CD4-positive, alpha-beta T cell treated with Interferon alpha-2 for 1 hour (primary cell): ENCODE results near the gene GPR3.
"Not testable (repeated sequence)": the region's sequence is repeated elsewhere in the genome, so short reads cannot be mapped to it uniquely, and the experiment has no call there.

ENCODE experiments used
- DNase-seq, 2 donors: peaks; one replicate each; pipeline ENCODE4 v3.0.0-alpha.2; 2020 to 2022

The GPR3 gene

DNA sequence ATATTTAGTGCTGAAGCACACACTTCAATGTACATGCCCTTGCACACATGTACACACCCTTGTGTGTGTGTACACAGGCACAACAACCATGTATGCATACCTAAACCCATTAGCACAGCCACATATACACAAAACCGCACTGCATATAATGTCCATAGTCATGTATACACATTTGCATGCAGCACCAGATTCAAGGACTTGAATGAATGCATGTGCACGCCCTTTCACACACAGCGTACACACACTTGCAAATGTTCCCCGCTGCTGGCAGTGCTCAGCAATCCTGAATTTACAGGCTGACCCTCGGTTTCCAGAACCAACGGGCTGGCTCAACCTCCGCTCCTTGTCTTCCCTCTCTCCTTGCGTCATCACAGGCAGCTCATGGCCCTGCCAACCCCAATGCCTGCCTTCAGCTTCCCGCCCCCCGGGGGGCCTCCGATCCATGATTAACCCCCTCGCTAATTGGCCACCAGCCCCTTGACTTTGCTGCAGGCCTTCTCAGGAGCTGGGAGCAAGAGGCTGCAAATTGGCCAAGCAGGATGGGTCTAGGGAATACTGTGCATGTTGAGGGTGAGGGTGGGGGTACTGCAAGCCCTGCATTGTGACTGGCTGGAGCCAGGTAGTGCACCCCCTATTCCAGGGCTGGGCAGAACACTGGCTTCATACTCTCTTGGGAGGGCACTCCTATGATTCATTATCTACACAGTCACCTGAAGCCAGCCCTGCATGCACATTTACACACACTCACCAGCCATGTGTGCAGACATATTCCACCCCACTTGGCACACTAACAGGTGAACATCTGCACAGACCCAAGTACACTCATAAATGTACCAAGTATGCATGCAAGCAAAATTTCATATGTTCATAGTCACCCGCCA, 7.9 kb downstream of the GPR3 start:
- DNase-seq = no peak

- DNase-seq = no peak
These were observed 8.5 kb downstream of the GPR3 start for GRCh38 chr1:27400963-27401341.

DNA sequence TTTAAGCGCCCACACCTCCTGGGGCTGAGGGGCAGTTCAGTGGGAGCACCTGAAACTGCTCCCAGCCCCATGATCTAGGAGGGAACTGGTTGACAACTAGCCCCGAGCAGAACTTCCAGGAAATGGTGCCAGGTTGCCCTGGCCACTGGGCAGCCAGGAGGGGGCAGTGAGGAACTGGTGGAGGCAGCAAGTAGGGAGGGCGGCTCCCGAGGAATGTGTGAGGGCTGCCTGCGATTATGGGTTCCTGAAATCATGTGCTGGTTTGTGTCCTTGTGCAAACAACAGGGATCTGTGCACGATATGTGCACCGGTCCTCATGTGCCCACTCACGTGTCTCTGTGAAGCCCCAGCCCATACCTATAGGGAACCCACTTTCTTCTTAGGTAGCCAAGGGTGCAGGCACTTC, 9.9 kb downstream of the GPR3 start:
- DNase-seq = peak in 1 of 2 donors; percentile 47

DNA sequence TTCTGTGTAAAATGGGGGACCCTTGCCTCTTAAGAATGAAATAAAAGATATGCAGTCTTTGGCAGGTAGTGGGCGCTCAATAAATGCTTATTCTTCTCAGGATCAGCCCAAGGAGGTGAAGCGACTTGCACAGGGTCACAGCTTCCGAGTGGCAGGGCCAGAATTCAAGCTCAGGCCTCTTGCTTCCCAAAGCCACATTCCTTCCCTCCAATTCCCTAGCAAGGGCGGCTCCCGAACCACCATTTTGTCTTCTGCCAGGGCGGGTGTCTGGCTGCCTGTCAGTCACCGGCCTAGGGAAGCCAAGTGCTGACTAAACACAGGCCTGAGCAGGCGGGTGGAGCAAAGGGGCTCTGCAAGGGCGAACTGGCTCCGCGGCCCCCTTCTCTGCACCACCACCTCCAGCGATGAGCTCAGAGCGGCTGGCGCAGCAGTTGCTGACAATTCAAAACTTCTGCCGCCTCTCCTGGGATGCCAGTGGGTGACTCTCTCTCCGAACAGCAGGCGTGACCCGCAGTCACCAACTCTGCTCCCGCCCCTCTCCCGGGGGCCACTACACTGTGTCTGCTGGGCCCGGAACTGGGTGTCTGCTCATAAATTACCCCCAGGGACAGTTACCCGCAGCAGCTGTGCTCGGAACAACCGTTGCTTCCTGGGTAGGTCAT, 10.8 kb downstream of the GPR3 start:
- peak; percentile 31 to 41 for DNase-seq

DNA sequence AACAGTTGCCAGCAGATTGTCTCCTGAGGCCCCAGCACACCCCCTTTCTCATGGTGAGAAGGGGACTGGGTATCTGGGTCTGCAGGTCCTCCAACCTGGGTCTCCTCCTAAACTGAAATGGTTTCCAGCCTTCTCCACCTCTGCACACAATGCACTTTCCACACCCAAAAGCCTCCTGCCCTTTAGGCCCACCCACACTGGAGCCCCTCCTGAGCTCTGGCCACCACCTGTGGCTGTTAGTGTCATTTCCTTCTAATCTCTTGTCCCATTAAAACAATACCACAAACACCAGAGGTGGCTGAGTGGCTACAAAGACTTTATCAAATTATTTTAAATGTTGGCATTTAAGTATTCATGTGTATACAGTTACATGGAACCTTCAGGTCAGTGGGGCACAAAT, 11.5 kb downstream of the GPR3 start:
- no peak for DNase-seq

DNA sequence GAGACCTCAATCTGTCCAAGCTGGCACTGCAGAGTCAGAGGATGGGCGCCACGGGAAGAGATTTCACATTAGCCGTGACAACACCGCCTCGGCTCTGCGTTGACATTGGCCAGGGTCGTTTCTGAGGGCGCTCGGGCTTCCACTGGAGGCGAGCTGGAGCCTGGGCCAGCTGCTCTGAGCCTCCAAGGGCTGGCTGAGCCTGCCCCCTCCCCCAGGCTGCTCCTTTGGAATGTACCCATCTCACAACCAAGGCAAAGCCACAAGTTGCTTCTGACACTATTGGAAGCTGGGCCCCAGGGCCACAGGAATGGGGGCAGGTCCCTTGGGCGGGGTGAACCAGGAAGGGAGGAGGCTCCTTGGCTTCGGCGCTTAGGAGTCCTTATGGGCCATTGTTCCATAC, 12.7 kb downstream of the GPR3 start:
- no peak for DNase-seq

DNA sequence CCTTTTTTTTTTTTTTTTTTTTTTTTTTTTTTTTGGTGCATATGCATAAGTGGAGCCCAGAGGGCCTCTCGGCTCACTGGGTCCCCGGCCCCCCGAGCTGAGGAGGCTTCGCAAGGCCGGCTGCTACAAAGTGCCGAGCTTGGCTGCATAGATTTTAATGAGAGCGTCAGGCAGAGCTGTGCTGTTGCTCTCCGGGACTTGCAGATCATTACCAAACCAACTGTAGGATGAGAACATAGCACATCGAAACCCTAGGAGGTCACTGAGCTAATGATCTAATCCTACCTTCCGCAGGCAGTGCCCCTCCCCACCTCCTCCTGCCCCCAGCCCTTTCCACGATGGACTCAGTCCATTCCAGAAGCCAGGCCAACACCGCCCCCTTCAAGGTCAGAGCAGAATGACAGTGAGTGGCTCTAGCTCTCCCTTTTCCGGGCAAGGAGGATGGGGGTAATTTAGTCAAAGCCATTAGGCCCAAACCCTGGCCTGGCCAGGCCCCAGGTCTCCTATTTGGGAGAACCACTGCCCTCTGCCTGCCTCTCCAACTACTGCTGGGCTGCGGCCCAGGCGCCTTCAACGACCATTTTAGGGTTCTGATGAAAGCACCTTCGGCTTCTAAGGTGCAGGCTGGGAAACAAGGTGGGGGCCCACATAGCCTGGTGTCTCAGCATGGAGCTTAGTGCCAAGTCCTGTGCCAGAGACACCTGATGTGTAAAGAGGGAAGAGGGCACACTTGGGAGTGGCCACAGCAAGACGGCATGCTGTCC, 13.4 kb downstream of the GPR3 start:
- not testable (repeated sequence) for DNase-seq

DNA sequence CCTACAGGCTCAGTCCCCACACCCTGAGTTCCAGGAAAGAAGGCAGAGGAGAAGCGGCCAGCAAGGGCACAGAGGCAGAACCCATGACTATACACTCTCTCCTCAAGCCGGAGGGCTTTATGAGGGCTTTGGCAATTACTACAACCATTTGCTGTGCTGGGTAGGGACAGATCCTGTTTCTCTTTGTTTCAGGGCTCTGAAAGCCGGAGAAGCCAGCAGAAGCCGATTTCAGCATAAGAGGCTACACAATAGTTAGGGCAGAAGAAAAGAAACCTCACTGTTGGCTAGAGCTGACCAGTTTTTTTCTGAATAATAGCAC, 13.9 kb downstream of the GPR3 start:
- DNase-seq = no peak

DNA sequence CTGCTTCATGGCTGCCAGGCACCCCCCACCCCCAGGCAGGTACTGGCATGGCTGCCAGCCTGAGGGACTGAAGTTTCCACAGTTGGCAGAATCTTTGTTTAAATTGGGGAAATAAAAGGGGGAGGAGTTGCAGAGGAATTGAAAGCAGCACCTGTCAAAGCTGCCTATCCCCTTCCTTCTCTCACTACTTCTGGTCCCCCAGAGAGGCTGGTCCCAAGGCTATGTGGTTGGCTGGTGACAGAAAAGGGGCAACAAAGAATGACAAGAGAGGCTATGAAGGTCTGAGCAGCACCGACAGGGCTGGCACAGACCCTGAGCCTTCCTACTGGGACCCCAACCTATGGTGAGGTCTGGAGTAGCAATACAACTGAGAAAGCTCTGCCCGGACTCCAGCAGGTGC, 14.4 kb downstream of the GPR3 start:
- peak in 1 of 2 donors; percentile 42 for DNase-seq

DNA sequence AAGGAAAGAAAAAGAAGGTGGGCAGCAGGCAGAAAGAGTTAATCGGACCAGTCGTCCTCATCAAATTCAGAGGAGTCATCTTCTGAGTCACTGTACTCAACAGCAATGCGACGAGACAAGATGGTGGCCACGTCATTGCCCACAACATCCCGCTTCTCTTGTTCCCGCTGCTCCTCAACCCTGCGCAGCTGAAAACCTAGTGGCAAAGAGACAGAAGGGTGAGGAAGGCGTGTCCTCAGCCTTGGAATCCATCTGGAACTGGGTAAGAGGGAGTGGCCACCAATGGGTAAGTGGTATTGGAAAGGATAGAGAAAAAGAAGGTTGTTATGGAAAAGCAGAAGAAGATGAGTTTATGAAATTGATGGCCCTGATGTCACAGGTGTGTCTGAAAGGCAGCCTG, 15.7 kb downstream of the GPR3 start:
- no peak for DNase-seq

DNA sequence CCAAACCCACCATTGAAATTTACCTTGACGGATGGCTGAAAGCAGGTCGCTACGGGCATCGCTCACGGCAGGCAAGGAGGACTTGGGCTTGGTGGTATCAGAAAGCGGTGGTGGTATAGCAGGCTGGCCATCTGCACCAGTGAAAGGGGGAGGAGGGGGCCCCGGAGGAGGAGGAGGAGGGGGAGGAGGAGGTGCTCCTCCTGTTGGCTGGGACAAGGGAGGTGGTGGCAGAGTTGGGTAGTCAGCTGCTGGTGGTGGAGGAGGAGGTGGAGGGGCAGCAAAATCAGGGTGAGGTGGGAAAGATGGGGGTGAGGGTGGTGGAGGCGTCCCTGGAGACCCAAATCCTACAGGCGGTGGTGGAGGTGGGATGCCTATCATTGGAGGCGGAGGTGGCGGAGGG, 17.2 kb downstream of the GPR3 start:
- no peak for DNase-seq

GRCh38 chr1:27410709-27411108, 18.3 kb downstream of the GPR3 start:
- no peak for DNase-seq

DNA sequence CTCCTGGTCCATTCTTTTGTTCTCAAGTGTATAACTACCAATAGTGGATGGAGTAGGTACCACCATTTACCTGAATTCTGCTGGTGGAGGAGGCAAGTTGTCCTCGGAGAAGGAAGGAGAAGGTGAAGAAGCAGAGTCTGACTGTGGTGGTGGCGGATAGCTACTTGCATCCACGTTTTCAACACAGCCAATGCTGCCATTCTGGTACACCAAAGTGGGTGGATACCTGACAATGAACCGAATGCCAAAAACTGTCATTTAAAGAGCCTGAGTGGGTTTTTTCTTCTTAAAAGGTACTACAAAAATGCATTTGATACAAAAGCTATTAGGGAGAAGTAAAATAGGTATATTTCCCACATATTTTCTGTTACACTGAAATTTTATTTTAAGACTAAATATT, 20.1 kb downstream of the GPR3 start:
- no peak for DNase-seq

- no peak for DNase-seq
These were observed 20.6 kb downstream of the GPR3 start for GRCh38 chr1:27413004-27413403.

GRCh38 chr1:27414091-27414490, 21.7 kb downstream of the GPR3 start:
- DNase-seq = no peak

GRCh38 chr1:27416387-27417111, 24.1 kb downstream of the GPR3 start:
- DNase-seq = peak; percentile 71 to 77

DNA sequence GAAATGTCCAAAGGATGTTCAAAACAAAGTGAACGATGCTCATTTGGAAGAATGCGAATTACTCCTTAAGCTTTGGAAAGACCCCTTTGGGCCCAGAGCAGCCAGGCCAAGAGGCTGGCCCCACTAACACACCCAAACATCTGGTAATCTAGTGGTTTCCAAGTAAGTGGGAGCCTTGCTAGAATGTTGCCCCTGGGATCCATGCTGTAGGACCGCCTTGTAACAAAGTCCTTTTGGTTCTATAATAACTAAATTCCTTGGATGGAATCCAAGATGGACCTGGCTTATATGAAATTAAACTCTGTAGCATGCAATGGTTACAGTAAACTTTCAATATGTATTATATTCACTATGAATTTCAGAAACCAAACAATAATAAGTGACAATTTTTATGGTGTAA, 25.3 kb downstream of the GPR3 start:
- no peak for DNase-seq

GRCh38 chr1:27418326-27419185, 26.1 kb downstream of the GPR3 start:
- peak in 1 of 2 donors; percentile 40 for DNase-seq

DNA sequence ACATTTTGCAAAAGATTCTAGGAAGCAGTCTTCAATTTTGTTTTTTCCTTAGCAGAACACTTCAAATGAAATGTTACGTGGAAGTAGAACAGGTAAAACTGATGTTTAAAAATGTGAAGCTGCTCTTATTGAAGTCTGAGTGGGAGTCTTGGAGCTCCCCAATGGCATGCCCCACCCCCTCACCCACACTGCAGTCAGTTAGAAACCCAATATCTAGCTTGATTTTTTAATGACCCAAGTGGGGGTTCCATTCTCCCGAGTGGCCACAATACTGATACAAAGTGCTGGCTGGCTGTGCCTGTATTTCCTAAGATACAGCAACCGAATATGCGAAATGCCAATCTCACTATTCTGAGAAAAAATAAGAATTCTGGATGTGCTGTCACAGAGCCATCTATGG, 31.3 kb downstream of the GPR3 start:
- no peak for DNase-seq

- DNase-seq = no peak
These were observed 34.9 kb downstream of the GPR3 start for GRCh38 chr1:27427329-27427728.

DNA sequence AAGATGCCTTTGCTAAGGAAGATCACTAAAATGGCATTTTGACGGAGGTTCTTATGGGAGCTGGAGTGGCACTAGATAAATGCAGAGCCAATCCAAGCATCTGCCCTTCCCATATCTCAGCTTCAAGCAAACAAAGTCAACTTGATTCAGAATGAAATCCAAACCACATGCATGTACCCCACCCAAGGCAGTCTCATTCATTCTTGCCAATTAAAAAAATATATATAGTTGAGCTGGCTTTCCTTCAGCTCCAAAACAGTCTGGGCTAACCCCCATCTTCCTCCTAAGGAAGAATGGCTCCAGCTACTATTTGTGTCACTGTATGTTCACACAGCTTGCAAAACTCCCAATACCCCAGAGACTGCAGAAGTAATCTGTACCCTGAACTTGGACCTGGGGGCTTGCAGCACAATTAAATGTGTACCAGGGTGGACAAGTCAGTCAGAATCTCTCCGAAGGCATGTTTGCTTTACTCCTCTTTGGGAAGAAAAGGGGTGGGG, 35.4 kb downstream of the GPR3 start:
- no peak for DNase-seq
